ENCODE data around the gene SLC46A1. TPM values are rescaled to one million over a fixed set of nuclear protein-coding genes. Genes with fewer than 3 reads are reported as not detected.

Gene SLC46A1
- total RNA-seq = 8.2 TPM

DNA sequence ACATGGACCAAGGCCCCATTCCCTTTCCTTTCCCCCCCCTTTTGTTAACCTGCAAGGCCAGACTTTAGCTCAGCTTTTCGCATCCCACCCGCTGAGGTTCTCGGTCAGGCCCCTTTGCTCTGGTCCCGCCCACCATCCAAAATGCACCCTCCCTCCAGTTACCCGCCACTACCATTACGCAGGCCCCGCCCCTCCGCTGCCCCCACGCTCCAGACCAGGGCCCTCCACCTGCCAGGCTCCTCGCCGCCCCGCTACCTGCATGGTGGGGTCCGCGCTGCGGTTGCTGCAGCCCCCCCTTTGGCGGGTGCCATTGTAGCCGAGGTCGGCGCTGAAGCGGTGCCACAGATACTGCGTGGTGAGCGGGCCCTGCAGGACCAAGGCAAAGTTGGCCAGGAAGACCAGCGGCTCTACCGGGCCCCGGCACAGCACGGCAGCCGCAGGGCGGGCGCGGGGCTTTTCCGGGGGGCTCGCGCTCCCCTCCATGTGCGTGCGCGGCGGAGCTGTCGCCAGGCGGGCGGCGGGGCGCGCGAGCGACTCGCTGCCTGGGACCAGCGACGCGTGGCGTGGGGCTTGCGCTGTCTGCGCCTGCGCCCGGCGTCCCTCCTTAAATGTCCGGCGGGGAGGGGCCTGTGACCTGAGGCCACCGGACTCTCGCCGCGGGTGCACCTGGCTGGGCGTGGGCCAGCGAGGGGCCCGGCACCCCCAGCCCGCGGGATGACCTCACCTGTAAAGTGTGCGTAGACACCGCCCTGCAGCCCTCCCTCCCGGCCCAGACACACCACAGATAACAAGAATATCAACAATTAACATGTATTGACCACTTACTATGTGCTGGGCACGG, at the start of gene SLC46A1:
TSS of gene SLC46A1 (minus strand) at position 581 of the 841 bp plus-strand sequence. CDS start at position 483, 98 bp downstream.

GRCh38 chr17:28371245-28372202, 34.5 kb downstream of the SLC46A1 start, which contains the start of gene SARM1:
Gene SARM1 (plus strand): TSS chr17:28371694. CDS start chr17:28372033, 339 bp downstream.

GRCh38 chr17:28370035-28370743, 35.8 kb downstream of the SLC46A1 start, which contains the start of gene VTN:
Gene VTN (minus strand): TSS chr17:28370307. CDS start chr17:28370203, 104 bp downstream.

DNA sequence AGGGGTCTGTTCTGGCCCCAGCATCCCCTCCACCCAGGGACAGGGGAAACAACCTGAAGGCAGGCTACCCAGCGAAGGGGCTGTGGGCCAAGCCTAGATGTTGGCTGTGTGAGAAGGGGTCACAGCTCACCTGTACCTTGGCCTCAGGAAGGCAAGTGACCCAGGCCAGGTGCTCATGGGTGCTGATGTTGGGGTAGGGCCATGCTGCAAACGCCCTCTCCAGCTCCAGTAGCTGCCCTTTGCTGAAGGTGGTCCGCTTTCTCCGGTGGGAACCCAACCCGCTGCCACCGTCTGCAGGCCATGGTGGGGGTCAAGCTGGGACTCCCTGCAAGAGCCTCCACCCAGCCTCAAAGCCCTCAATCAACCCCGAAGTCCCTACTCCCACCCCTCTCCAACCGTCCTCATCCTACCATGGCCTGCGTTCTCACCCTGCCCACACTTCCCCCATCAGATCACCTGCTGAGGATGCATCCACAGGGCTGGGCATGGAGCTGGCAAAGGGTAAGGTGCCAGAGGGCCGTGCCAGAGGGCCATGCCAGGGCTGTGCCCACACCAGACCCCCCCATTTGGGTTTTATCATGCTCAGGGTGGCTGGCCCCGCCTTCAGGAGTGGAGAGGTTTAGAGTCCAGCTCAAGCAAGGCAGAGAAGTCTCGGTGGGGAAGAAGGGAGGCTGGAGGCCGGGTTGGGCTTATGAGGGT, 41.2 kb downstream of the SLC46A1 start, which contains the start of gene SEBOX:
TSS of gene SEBOX (minus strand) at position 535 of the 699 bp plus-strand sequence. CDS start at position 487, 48 bp downstream.

GRCh38 chr17:28357061-28357900, 48.7 kb downstream of the SLC46A1 start, which contains the start of gene POLDIP2:
Gene POLDIP2 (minus strand): TSS chr17:28357527. CDS start chr17:28357448, 79 bp downstream.

Other genes with a start within 250 kb of the SLC46A1 start
- 25.3 TPM for gene TMEM97, start 87.0 kb downstream of the SLC46A1 start, total RNA-seq
- gene IFT20, start 70.7 kb downstream of the SLC46A1 start, total RNA-seq = 42.5 TPM
- gene TNFAIP1, start 70.5 kb downstream of the SLC46A1 start, total RNA-seq = 38.9 TPM
- gene POLDIP2, start 48.7 kb downstream of the SLC46A1 start, total RNA-seq = 68.8 TPM
- gene SEBOX, start 41.0 kb downstream of the SLC46A1 start, total RNA-seq = not detected
- 5.7 TPM for gene VTN, start 35.9 kb downstream of the SLC46A1 start, total RNA-seq
- gene SARM1, start 34.5 kb downstream of the SLC46A1 start, total RNA-seq = 16.7 TPM
- gene SLC13A2, start 67.4 kb upstream of the SLC46A1 start, total RNA-seq = 1.9 TPM
- 0.23 TPM for gene FOXN1, start 100.1 kb upstream of the SLC46A1 start, total RNA-seq
- 102 TPM for gene UNC119, start 146.4 kb upstream of the SLC46A1 start, total RNA-seq
- 75.0 TPM for gene PIGS, start 165.3 kb upstream of the SLC46A1 start, total RNA-seq
- 15.1 TPM for gene ALDOC, start 170.7 kb upstream of the SLC46A1 start, total RNA-seq
- 26.7 TPM for gene SPAG5, start 192.8 kb upstream of the SLC46A1 start, total RNA-seq
- 16.0 TPM for gene RSKR, start 208.0 kb upstream of the SLC46A1 start, total RNA-seq
- 119 TPM for gene BLTP2, start 238.9 kb upstream of the SLC46A1 start, total RNA-seq